ENCODE results near the gene CD80.
"Not testable (repeated sequence)": the region's sequence is repeated elsewhere in the genome, so short reads cannot be mapped to it uniquely, and the experiment has no call there.

The CD80 gene, protein sequence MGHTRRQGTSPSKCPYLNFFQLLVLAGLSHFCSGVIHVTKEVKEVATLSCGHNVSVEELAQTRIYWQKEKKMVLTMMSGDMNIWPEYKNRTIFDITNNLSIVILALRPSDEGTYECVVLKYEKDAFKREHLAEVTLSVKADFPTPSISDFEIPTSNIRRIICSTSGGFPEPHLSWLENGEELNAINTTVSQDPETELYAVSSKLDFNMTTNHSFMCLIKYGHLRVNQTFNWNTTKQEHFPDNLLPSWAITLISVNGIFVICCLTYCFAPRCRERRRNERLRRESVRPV

DNA sequence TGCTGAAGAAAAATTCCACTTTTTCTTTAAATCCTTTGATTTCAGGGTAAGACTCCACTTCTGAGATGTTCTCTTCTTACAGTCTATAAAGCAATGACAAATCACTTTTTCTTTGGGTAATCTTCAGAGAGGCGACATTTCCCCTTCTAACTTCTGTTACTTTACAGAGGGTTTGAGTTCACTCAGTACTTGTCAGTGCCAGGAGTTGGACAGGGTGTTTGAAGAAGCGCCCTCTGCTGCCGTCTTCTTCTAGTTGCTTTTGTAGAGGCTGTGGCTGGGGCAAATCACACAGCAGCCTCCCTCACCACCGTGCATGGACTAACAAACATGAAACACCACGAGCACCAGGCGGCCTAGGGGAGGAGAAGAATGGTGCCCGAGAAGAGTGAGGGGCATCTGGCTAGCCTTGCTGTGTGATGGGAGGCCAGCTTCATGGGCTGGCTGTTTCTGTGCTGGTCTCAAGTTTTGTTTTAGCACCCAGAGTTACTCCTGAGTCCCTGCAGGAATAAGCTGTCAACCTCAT, at the start of gene CD80:
Gene CD80 (minus strand): TSS at position 174 of the 523 bp plus-strand sequence. CDS start 1,886 bp downstream, outside the sequence.
- Mint-ChIP-seq H3K4me3 (no peak within 1 kb of the TSS), H3K9me3 (no peaks in the 10 kb centered on the region), H3K36me3 (no peaks in the 10 kb centered on the region), H3K4me1 (peaks cover 9% of the 10 kb centered on the region), H3K27me3 (no peaks in the 10 kb centered on the region), H3K27ac (no peak within 1 kb of the TSS)

DNA sequence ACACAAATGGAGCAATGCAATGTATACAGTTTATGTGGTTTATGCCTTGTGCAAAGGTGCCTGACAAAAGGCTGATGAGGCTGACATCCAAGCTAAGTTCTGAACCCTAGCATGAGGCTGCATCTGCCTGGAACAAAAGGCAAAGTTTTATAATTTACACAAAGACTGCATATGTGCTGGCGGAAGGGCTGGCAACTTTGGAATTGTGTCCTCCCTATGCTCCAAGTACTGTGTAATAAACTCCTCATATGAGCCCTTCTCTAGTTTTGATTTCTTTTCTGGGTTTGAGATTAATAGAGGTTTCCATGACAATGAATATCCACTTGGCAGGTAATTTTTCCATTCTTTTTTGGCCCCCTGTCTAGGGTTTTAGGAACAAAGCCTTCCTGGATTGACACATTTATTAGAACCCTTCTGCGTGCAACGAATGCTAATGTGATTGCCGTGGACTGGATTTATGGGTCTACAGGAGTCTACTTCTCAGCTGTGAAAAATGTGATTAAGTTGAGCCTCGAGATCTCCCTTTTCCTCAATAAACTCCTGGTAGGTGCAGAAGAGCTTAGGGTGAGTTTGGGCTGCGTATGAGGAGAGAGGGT, 49.1 kb upstream of the CD80 start:
- Mint-ChIP-seq H3K27me3 (peaks cover 14% of the 10 kb centered on the region), H3K36me3 (no peaks in the 10 kb centered on the region), H3K27ac (no peak overlapping the region), H3K4me3 (no peak overlapping the region), H3K9me3 (no peaks in the 10 kb centered on the region), H3K4me1 (no peaks in the 10 kb centered on the region)

DNA sequence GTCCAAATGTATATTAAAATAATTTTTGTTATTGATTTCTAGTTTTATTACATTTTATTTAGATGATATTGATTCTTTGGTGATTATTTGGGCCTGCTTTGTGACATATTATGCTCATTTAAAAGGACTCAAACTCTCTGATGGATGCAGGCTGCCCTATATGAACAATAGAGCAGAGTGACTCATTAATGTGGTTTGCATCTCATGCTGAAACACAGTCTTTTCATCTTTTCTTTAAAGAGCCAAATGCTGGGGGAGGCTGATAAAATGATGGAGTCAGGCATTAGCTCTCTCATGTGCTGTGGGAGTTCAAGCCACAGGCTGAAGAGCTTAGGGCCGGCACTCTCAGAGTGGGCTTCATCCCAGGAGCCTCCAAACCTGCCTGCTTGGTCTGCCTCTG, 45.5 kb upstream of the CD80 start:
- Mint-ChIP-seq H3K4me3 (no peak overlapping the region), H3K27ac (no peak overlapping the region)

DNA sequence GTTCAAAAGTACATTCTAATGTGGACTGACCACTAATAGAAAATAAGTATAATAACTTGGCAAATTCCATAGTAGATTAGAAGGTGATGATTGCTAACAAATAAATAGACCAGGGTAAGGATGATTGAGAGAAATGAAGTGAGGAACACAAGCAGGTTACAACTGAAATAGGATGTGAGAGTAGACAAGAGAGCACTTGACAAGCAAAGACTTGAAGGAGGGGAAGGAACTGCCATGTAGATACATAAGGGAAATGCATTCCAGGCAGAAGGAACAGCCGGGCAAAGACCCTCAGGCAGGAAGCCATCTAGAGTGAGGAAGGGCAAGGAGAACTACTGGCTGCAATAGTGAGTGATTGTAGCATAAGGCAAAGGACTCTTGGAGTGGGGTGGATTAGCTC, 43.3 kb upstream of the CD80 start:
- Mint-ChIP-seq H3K27ac (no peak overlapping the region), H3K36me3 (no peaks in the 10 kb centered on the region), H3K4me1 (no peaks in the 10 kb centered on the region), H3K9me3 (no peaks in the 10 kb centered on the region), H3K4me3 (no peak overlapping the region), H3K27me3 (no peaks in the 10 kb centered on the region)

More for the DNA sequence above, 45.5 kb upstream of the CD80 start:
- Mint-ChIP-seq H3K36me3 (no peaks in the 10 kb centered on the region), H3K27me3 (peaks cover 7% of the 10 kb centered on the region), H3K9me3 (no peaks in the 10 kb centered on the region), H3K4me1 (no peaks in the 10 kb centered on the region)

DNA sequence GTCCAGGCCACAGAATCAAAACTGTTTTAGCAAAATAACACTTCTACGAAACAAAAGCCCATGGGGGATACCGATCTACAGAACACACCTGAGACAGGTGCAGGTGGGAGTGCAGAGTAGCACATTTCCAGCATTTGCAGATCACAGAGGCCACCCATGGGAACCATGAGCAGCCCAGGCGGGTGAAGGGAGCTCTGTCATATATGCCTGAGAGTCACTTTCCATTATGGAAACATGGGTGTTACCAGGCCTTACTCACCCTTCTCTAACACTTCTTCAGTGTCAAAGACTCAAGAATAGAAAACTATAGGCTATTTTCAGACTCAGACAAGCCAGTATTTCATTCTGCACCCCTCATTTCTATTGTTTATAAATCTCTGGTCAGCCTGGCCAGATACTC, 41.7 kb upstream of the CD80 start:
- Mint-ChIP-seq H3K4me3 (no peak overlapping the region), H3K36me3 (no peaks in the 10 kb centered on the region), H3K27ac (no peak overlapping the region), H3K9me3 (no peaks in the 10 kb centered on the region), H3K4me1 (peaks cover 3% of the 10 kb centered on the region), H3K27me3 (no peaks in the 10 kb centered on the region)

DNA sequence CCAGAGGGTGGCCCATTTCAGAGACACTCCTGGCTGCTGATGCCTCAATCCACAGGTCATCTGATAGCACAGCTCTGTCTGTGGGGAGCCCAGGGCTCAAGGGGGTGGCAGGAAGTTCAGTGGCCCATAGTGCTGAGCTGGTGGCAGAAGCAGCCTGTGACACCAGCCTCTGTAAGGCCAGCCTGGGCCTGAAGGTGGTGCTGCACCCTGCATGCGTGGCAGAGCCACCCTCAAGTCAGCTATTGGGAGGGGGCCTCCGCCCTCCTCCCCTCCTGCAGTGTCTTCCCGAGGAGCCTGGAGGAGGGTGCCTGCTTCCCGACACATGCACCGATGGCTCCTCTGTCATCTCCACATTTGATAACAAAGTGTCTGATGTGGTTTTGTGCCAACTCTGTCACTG, 41.3 kb upstream of the CD80 start:
- Mint-ChIP-seq H3K9me3 (no peaks in the 10 kb centered on the region), H3K27me3 (no peaks in the 10 kb centered on the region), H3K27ac (no peak overlapping the region), H3K4me3 (no peak overlapping the region), H3K4me1 (peaks cover 3% of the 10 kb centered on the region), H3K36me3 (no peaks in the 10 kb centered on the region)

DNA sequence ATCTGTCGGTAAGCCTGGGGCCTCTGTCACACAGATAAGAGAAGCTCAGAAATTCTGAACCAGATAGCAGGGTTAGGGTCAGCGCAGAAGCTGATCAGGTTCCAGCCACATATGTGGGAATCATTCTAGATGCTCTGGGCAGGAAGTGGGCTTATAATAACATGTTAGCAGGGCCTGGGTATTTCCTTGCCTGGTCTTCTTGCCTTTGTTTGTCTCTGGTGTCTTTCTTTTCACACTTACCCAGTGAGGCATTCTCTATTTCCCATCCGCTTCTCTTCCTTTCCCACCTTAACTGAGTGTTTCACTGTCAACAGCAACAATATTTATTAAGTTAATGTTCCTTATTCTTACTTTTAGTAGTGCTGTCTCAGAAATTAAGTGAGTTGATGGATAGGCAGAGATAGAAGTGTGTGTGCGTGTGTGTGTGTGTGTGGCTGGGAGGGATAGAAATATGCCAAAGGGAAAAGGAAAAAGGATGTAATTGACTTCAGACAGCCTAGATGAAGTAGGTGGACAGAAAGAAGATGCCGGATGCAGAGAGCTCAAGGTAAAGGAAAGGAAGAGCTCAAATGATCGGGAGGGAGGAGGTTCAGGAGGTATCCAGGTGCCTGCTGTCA, 40.3 kb upstream of the CD80 start:
- Mint-ChIP-seq H3K4me3 (no peak overlapping the region), H3K4me1 (peaks cover 3% of the 10 kb centered on the region), H3K27me3 (no peaks in the 10 kb centered on the region), H3K9me3 (no peaks in the 10 kb centered on the region), H3K27ac (no peak overlapping the region), H3K36me3 (no peaks in the 10 kb centered on the region)

DNA sequence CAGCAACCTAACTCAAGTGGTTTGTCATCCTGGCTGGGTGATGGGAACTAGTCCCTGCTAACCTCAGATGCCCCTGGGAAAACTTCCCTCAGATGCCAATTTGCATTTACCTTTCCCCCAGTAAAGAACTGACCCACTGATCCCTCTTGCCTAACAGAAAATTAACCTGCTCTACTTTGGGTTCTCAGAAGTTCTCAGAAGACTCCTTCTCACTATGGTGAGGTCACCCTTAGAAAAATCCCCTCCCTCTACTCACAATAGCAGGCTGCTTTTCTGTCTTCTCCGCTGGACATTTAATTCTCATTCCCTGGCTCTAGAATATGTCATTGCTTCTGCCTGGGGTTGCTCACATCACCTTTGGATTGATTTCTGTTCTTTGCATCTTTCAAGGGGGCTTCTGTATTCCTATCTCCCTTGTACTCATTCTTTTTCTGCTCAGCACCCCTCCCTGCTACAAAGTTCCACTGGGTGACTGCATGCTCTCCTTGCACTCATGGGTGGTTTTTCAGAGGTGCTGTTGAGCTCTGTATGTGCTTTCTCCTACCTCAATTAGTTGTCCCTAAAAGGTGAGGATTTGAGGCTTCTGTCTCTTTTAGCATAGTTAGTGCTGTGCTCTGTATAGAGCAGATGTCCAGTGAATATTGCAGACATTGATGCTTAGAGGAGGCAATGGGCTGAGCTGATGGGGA, 39.1 kb upstream of the CD80 start:
- no peak overlapping the region for H3K4me3 Mint-ChIP-seq
- no peaks in the 10 kb centered on the region for H3K9me3 Mint-ChIP-seq
- H3K27ac Mint-ChIP-seq: no peak overlapping the region
- peaks cover 1% of the 10 kb centered on the region for H3K27me3 Mint-ChIP-seq
- no peaks in the 10 kb centered on the region for H3K36me3 Mint-ChIP-seq
- H3K4me1 Mint-ChIP-seq: peaks cover 3% of the 10 kb centered on the region

DNA sequence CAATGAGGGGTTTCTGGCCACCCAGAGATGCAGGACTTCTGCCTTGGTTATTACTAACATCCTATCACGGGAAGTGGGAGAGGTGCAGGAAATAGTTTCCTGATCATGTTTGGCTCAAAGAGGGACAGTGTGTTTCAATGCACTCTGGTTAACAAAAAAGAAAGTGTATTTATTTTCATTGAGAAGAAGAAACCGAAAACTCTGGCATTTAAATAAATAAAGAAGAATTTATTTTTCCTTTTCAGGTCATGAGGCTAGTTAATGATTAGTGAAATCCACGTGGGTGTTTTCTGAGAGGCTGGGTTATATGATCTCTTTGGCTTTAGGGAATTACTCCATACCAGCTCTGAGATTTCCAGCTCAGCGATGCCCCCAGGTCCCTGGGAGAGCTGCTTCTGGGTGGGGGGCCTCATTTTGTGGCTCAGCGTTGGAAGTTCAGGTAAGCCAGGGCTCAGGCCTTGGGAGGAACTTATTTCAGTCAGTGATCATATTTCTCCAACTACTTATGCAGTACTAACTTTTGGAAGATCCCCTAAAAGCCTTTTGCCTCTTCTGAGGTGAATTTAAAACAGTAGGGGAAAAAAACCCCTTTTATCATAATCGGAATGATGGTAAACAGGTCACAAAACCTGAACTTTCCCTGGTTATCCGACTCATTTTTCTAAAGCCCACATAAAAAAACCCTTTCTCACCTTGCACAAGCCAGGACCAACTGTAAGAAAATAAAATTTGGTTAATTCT, 38.3 kb upstream of the CD80 start, which contains the start of gene PLA1A:
Gene PLA1A (plus strand): TSS at position 338 of the 741 bp plus-strand sequence. CDS start 29 bp downstream, at position 367.
- H3K27ac Mint-ChIP-seq: no peak within 1 kb of the TSS
- no peaks in the 10 kb centered on the region for H3K36me3 Mint-ChIP-seq
- no peak within 1 kb of the TSS for H3K4me3 Mint-ChIP-seq
- H3K27me3 Mint-ChIP-seq: peaks cover 1% of the 10 kb centered on the region
- no peaks in the 10 kb centered on the region for H3K9me3 Mint-ChIP-seq
- peaks cover 3% of the 10 kb centered on the region for H3K4me1 Mint-ChIP-seq

DNA sequence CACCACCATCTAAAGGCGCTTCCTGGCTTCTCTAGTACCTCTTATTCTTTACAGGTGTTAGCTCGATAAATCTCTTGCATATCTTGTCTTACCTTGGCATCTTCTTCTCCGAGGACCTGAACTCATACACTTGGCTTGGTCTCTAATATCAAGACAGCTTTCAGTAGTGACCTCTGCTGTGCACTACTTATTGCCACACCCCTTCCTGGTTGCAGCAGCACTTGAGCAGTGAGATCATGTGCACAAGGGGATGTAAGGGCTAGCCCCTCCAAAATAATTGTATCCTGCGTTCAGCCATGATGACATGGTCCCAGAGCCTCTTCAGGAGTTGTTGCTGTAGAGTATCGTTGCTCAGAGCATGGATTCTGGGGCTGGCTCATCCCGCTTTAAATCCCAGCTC, 37.0 kb upstream of the CD80 start:
- H3K27ac Mint-ChIP-seq: no peak overlapping the region
- no peaks in the 10 kb centered on the region for H3K9me3 Mint-ChIP-seq
- no peak overlapping the region for H3K4me3 Mint-ChIP-seq
- peaks cover 3% of the 10 kb centered on the region for H3K4me1 Mint-ChIP-seq
- no peaks in the 10 kb centered on the region for H3K36me3 Mint-ChIP-seq
- H3K27me3 Mint-ChIP-seq: peaks cover 3% of the 10 kb centered on the region

DNA sequence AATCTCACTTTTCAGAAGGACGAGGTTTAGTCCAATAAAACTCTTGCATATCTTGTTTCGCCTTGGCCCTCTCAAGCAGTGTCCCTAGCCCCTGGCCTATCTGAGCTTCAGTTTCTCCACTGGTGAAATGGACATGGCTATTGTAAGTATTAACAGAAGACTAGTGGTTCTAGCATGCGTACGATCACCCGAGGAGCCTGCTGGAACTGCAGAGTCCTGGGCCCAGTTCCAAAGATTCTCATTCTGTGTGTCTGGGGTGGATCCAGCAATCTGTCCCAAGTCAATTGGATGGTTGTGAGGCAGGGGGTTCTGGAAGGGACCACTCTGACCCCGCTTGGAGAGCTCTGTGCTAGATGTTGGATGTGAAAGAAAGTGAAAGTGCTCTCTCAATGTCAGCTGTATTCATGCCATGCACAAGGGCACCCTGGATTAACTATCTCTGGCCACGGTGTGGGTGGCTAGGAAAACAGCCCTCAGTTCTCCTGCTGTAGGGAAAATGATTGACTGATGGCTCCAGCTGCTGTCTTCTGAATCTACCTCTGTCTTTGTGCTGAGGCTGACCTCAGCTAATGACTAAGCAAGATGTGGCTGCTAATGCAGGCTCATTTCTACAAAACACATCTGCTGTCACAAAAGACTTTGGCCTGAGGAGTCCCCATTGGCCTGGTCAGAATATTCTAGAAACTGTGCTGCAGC, 36.4 kb upstream of the CD80 start:
- Mint-ChIP-seq H3K36me3 (no peaks in the 10 kb centered on the region), H3K9me3 (no peaks in the 10 kb centered on the region), H3K4me3 (no peak overlapping the region), H3K27me3 (peaks cover 3% of the 10 kb centered on the region), H3K27ac (no peak overlapping the region), H3K4me1 (peaks cover 3% of the 10 kb centered on the region)

DNA sequence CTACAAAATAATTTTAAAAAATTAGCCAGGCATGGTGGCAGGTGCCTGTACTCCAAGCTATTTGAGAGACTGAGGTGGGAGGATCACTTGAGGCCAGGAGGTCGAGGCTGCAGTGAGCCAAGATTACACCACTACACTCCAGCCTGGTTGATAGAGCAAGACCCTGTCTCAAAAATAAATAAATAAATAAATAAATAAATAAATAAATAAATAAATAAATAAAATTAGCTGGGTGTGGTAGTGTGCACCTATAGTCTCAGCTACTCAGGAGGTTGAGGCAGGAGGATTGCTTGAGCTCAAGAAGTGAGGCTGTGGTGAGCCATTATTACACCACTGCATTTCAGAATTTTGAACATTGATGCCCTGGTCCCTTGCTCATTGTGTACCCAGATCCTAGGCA, 35.5 kb upstream of the CD80 start:
- H3K27me3 Mint-ChIP-seq, H3K9me3 Mint-ChIP-seq, H3K4me1 Mint-ChIP-seq, H3K27ac Mint-ChIP-seq, H3K4me3 Mint-ChIP-seq, H3K36me3 Mint-ChIP-seq: not testable (repeated sequence)

DNA sequence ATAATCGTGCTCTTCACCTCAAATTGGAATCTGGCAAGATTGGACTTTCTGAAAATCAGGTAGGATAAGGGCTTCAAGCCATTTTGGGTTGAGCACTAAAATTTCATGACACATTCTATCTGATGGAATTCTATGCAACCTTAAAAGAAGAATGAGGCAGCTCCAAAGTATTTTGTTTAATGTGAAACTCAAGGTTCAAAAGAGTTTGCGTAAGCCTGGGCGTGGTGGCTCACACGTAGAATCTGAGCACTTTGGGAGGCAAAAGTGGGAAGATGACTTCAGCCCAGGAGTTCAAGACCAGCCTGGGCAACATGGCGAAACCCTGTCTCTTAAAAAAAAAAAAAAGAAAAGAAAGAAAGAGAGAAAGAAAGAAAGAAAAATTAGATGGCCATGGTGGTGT, 34.7 kb upstream of the CD80 start:
- Mint-ChIP-seq H3K27ac (no peak overlapping the region), H3K36me3 (peaks cover 2% of the 10 kb centered on the region), H3K4me3 (no peak overlapping the region), H3K27me3 (peaks cover 11% of the 10 kb centered on the region), H3K4me1 (peaks cover 3% of the 10 kb centered on the region), H3K9me3 (no peaks in the 10 kb centered on the region)

DNA sequence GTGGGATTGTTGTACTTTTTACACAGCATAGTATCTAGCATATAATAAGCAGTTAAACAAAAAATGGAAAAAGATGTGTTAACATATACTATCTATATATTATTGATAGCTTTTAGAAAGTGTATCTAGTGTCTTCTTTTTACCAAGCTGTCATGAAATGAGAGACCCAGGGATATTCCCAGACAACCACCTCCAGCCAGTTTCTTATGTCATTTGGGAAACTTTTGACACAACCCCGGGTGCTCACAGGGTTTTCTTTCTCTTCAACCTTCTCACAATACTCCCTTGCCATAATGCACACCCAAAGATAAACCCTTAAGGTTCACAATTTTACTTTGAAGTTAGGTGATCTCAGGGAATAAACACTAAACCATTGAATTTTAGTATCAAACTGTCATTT, 33.4 kb upstream of the CD80 start:
- no peak overlapping the region for H3K27ac Mint-ChIP-seq
- peaks cover 11% of the 10 kb centered on the region for H3K27me3 Mint-ChIP-seq
- H3K36me3 Mint-ChIP-seq: peaks cover 2% of the 10 kb centered on the region
- peaks cover 3% of the 10 kb centered on the region for H3K4me1 Mint-ChIP-seq
- H3K9me3 Mint-ChIP-seq: no peaks in the 10 kb centered on the region
- no peak overlapping the region for H3K4me3 Mint-ChIP-seq

DNA sequence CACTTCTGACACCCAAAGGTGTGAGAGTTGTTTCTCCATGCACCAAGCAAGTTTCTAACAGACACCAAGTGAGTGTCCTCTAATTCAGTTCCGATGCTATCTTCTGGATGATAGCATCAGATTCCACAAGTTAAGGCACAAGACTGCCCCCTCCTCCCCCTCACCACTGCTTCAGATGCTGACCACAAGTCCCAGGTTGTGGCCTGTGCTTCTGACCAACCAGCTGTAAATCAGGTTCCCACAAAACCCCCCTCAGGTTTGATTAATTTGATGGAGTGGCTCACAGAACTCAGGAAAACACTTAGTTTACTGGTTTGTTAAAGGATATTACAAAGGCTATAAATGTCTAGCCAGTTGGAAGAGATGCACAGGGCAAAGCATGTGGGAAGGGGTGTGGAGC, 31.3 kb upstream of the CD80 start:
- peaks cover 2% of the 10 kb centered on the region for H3K36me3 Mint-ChIP-seq
- no peak overlapping the region for H3K27ac Mint-ChIP-seq
- no peaks in the 10 kb centered on the region for H3K4me1 Mint-ChIP-seq
- peaks cover 11% of the 10 kb centered on the region for H3K27me3 Mint-ChIP-seq
- H3K4me3 Mint-ChIP-seq: no peak overlapping the region
- no peaks in the 10 kb centered on the region for H3K9me3 Mint-ChIP-seq

Measured in activated naive CD4-positive, alpha-beta T cell treated with anti-CD3 and anti-CD28 coated beads, Interleukin-2, amount 50 U/mL, for 24 hours (primary cell).